ENCODE data around the gene BUB3.
"Not testable (repeated sequence)": the region's sequence is repeated elsewhere in the genome, so short reads cannot be mapped to it uniquely, and the experiment has no call there.

Gene BUB3

DNA sequence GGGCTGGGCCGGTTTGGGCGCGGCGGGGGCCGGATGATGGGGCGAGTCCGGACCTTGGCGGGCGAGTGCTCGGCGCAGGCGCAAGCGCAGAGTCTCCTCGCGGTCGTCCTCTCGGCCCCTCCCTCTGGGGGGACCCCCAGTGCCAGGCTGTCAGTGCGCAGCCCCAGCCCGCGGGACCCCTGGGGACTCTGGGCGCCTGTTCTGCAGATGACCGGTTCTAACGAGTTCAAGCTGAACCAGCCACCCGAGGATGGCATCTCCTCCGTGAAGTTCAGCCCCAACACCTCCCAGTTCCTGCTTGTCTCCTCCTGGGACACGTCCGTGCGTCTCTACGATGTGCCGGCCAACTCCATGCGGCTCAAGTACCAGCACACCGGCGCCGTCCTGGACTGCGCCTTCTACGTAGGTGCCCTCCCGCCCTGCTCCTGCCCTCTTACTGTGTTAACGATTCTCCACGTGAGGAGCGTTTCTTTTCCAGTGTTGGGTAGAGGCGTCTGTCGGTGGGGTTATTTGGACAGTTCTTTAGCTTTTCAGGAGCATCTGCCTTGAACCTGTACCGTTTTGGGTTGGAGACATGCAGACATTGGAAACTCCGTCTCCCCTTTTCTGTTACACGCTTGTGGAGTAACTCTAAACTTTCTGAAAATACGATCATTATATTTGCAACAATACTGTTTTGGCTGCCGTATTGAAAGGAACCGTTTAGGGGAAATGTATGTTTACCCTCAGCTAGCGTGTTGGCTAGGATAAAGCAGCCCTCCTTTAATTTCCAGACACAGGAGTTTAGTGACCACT lies 706 bp downstream of the BUB3 start:
- DNase-seq (ENCODE audit: low spot score), result peak; percentile 88

GRCh38 chr10:123156078-123156477 lies 1.9 kb downstream of the BUB3 start:
- no peak for DNase-seq (ENCODE audit: low spot score)

- peak; percentile 11 for DNase-seq (ENCODE audit: low spot score)
These were observed 3.0 kb downstream of the BUB3 start for GRCh38 chr10:123157210-123157609.

DNA sequence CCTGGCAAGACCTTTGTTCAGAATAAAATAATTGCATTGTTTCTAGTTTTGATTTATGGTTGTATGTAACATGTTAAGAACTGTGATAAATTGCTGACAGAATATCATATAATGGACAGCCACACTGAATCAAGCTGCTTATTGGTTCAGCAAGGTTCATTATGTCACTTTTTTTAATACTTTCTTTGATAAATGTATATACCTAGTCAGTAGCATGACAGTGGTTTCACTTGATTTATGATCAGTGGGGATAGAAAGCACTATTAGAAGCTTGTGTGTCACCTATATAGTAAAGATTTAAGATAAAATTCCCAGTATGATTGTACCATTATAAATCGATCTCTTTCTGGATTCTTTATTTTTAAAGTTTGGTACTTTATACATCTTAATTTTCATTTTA lies 4.5 kb downstream of the BUB3 start:
- no peak for DNase-seq (ENCODE audit: low spot score)

DNA sequence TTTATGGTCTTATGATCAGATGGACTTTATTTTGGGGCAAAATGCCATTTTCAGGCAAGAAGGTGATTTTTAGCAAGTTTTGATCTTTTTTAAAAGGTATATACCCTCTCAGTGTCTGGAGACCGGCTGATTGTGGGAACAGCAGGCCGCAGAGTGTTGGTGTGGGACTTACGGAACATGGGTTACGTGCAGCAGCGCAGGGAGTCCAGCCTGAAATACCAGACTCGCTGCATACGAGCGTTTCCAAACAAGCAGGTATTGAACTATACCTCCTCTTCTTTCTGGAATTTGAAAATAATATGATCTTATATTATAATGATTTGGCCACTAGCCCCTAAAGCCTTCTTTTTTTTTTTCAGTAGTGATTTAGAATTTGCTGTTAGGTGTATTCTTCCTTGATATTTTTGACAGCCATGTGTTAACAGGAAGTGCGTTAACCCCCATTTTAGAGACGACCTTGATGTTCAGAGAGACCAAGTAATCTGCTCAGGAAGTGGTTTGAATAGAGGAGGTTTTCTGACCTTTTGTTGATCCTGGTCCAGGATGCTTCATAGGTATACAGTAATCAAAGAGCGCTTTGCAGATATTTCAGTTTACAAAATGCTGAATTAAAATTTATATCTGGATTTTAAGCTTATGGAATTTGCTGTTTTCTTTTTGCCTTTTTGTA lies 6.2 kb downstream of the BUB3 start:
- DNase-seq (ENCODE audit: low spot score), result no peak

- no peak for DNase-seq (ENCODE audit: low spot score)
These were observed 10.1 kb downstream of the BUB3 start for GRCh38 chr10:123164319-123164718.

- no peak for DNase-seq (ENCODE audit: low spot score)
These were observed 11.4 kb downstream of the BUB3 start for GRCh38 chr10:123165445-123166072.

DNA sequence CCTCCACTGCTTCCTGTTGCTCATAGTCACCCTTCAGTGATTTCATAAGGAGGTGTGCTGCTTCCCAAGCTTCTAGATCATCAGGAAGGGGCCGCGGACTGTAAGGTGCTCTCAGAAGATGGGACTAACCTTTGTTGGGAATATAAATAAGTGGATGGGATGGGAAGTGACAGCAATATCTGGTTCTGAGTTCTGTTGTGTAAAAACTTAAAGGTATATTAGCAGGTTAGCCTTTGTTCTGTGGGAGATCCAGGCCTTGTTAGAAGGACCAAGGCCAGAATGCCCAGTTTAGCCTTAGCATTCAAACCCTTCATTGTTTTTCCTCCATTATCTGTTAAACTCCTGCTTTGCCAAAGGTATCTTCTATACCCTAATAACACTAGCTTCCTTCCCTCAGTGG lies 12.4 kb downstream of the BUB3 start:
- DNase-seq (ENCODE audit: low spot score), result no peak

DNA sequence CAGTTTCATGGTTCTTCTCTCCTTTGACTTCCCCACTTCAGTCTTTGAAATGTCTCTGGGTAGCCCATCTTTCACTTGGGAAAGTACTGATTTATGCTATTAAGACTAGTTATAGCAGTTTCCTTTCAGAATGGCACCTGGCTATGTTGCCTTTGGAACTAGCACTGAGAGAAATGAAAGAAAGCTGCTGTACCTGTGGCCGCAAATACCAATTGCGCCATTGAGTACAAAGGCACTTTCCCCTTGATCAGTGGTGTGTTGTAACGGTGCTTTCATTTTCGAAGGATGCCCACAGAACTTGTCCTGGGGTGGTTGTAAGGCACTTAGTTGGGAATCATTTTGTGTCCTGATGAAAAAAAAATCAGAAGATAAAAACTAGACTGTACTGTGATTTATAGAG lies 16.8 kb downstream of the BUB3 start:
- DNase-seq (ENCODE audit: low spot score), result no peak

GRCh38 chr10:123171616-123172015 lies 17.4 kb downstream of the BUB3 start:
- DNase-seq (ENCODE audit: low spot score), result not testable (repeated sequence)

DNA sequence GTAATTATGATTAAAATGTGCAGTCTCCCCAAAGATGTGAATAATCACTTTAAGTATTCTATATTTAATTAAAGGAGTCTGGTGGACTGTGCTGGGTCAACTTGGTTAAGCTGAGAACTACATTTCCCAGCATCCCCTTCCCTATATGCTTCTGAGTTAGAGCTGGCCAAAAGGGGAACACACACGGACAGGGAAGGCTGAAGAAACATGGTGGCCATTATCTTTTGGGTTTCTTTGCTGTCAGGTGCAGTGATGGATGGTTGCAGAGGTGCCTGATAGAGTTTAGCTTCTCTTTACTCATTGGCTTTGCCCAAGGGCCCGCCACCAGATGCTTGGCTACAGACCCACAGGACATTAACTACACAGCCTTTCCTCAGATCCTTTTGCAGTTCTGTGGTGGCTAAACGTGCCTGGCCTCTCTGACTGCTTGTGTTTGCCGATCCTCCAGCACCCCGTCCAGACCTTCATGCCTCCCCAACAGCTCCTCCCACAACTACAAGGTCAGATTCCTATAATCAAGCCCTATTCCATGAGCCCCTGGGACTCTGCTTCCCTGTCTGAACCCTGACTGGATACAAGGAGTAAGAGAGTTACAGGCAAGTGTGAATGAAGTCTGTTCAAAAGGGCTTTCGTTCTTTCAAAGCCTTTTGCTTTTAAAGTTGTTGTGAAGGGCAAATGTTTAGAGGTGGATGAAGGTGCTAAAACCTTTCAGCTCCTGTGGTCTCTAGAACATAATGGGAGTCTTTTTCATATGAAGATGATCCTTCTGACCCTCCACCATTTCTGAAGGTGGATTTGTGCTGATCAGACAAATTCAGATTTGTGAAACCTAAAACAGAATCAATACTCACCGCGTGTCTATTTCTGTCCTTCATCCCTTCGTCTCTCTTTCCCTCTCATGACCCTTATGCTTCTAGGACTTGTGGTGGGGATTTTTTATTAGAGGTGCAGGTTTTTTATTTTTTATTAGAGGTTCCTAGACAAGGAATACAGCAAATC lies 21.5 kb downstream of the BUB3 start:
- DNase-seq (ENCODE audit: low spot score), result no peak

- not testable (repeated sequence) for DNase-seq (ENCODE audit: low spot score)
These were observed 24.2 kb downstream of the BUB3 start for GRCh38 chr10:123178390-123178789.

DNA sequence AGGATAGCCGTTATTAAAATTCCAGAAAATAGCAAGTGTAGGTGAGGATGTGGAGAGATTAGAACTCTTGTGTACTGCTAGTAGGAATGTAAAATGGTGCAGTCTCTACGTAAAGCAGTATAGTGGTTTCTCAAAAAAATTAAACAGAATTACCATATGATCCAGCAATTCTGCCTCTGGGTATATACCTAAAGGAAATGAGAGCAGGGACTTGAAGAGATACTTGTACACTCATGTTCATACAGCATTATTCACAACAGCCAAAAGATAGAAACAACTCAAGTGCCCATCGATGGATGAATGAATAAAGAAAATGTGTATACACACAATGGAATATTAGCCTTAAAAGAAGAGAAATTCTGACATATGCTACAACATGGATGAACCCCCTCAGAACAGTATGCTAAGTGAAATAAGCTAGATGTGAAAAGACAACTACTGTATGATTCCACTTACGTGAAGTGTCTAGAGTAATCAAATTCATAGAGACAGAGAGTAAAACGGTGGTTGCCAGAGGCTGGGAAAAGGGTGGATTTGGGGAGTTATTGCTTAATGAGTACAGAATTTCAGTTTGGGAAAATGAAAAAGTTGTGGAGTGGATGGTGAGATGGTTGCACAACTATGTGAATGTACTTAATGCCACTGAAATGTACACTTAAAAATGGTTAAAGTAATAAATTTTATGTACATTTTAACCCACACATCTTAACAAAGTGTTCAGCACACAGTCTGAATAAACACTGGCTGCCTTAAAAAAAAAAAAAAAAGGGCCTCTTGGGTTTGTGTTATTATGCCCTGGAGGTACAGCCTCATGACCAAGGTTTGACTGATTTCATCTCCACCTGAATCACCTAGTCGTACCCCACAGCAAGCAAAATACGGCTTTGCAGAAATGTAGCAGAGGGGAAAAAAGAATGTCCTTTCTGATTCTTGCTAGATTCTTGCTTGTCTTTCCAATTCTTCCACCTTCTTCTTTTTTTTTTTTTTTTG lies 26.2 kb downstream of the BUB3 start:
- no peak for DNase-seq (ENCODE audit: low spot score)

- no peak for DNase-seq (ENCODE audit: low spot score)
These were observed 29.5 kb downstream of the BUB3 start for GRCh38 chr10:123183724-123184123.

- no peak for DNase-seq (ENCODE audit: low spot score)
These were observed 33.6 kb downstream of the BUB3 start for GRCh38 chr10:123187781-123188180.

DNA sequence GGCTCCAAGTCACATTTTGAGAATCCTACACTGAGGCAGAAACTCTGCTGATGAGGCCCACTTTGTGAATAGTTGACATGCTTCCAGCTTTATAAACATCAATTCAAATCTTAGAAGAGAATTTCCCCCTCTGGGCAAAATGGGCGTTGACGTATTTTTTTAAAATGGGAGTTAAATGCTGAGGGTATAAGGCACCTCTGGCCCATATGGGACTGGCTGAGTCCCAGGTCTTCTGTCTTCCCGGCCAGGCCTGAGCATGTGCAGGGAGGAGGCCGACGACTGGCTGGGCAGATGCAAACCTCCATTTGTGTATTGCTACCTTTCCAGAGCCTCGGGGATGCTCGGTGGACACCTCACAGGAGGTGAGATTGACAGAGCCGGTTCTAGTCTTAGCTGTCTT lies 37.7 kb downstream of the BUB3 start:
- no peak for DNase-seq (ENCODE audit: low spot score)

GRCh38 chr10:123194056-123194455 lies 39.9 kb downstream of the BUB3 start:
- no peak for DNase-seq (ENCODE audit: low spot score)

DNA sequence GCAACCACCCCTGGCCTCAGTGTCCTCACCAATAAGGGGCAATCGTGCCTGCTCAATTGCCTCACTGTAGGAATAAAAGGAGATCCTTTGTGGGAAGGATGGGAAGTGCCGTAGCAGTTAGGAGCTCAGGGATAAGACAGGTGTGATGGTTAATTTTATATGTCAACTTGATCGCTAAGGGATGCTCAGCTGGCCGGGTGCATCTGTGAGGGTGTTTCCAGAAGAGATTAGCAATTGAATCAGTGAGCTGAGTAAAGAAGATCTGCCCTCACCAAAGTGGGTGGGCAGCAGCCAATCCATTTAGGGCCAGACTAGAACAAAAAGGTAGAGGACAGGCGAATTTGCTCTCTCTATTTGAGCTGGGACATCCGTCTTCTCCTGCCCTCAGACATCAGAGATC lies 46.3 kb downstream of the BUB3 start:
- DNase-seq (ENCODE audit: low spot score), result no peak

DNA sequence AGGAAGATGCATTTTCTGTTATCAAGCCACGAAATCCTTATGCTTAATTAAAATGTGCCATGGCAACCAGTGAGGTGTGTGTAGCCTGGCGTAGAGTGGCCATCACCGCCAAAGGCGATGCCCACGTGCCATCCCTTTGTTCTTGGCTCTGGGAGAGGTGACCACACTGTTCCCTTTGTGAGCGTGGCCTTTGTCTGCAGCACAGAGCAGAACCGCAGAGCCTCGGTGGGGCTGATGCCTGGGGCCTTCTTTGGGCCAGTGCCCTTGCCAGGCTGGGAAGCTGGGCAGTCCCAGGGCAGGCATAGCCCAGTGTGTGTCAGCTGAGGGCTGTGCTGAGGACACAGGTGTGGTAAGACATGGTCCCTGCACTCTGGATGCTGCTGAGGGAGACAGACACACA lies 48.3 kb downstream of the BUB3 start:
- DNase-seq (ENCODE audit: low spot score), result no peak

GRCh38 chr10:123203393-123204126 lies 49.4 kb downstream of the BUB3 start:
- no peak for DNase-seq (ENCODE audit: low spot score)
